GM18873 (cell line): ENCODE results near the gene PPCDC.
"Not testable (repeated sequence)": the region's sequence is repeated elsewhere in the genome, so short reads cannot be mapped to it uniquely, and the experiment has no call there.

ENCODE experiments used
- ATAC-seq: cut with Tn5 transposase; IDR thresholded peaks from one replicate; pipeline ENCODE4 v1.9.1; 2021; ENCODE audit warnings: mild to moderate bottlenecking, moderate library complexity, moderate number of reproducible peaks; ENCODE audit not compliant: unreplicated experiment, low FRiP score

PPCDC gene

DNA sequence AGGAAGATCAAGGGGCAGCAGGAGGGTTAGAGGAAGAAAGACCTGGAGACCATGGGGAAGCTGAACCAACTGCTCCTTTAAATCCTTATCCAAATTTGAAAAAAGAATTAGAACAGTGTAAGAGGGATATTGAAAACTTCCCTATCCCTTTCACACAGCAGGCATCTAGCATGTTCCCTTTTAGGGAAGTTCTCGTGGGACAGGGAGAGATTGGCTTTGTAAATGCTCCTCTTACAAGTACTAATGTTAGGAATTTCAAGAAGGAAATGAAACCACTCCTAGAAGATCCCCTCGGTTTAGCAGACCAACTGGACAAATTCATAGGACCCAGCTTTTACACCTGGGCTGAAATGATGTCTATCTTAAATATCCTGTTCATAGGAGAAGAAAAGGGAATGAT lies 41.5 kb downstream of the PPCDC start:
- no peak for ATAC-seq

DNA sequence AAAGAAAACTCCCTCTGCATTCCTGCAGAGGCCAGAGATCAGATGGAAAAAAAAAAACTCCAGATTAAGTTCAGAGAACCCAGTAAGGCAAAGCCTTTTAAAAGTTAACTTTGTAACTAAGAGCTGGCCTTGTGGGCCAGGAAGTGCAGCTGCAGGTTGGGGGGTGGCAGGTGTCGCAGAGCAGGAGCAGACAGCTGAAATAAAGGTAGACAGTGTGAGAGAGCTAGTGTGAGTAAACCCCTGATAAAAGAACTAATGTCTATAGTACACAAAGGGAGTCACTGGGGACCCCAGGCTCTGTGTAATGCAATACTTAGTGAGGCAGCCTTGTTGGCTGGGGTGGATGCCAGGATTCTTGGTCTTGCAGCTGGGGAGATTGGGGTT lies 42.1 kb downstream of the PPCDC start:
- no peak for ATAC-seq

GRCh38 chr15:75065851-75066509 lies 42.6 kb downstream of the PPCDC start:
- ATAC-seq = no peak

- no peak for ATAC-seq
These were observed 43.9 kb downstream of the PPCDC start for GRCh38 chr15:75067123-75067830.

- no peak for ATAC-seq
These were observed 45.4 kb downstream of the PPCDC start for GRCh38 chr15:75068748-75069147.

- peak; percentile 58 for ATAC-seq
These were observed 46.0 kb downstream of the PPCDC start for GRCh38 chr15:75069301-75069925.

GRCh38 chr15:75070674-75071073 lies 47.3 kb downstream of the PPCDC start:
- ATAC-seq = no peak

- ATAC-seq = no peak
These were observed 49.8 kb downstream of the PPCDC start for GRCh38 chr15:75073197-75073596.

DNA sequence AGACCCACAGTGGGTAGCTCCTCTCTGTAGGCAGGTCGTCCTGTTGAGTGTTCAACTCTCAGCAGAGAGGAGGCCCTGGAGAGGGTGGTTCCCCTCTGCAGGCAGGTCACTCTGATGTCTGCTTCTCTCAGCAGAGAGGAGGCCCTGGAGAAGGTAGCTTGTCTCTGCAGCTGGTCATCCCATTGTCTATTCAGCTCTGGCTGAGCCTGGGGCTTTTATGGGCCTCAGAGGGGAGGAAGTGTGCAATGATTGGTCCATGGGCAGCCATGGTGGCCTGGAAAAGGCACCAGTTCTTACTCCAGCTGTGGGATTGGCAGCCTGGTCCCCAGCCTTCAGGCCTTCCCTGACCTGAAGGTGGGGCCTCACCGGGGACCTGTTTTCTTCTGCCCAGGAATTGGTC lies 52.9 kb downstream of the PPCDC start:
- no peak for ATAC-seq

DNA sequence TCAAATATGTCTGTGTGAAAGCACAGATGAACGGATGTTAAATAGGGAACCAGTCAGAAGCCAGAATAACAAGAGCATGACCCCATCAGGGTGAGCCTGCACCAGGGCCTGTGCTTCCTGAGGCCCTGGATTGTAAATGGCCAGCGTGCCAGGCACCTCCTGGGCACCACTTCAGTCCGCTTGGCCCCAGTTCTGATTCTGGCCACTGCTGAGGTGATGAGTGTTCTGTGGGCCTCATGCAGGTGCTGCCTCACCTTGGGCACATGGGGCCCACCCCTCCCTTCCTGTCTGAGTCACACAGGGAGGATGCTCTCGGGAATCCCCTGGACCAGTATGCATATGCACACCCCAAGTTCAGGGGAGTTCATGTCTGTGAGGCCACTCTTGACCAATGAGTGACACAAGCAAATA lies 54.2 kb downstream of the PPCDC start:
- not testable (repeated sequence) for ATAC-seq

- ATAC-seq = no peak
These were observed 57.8 kb downstream of the PPCDC start for GRCh38 chr15:75081150-75081549.

DNA sequence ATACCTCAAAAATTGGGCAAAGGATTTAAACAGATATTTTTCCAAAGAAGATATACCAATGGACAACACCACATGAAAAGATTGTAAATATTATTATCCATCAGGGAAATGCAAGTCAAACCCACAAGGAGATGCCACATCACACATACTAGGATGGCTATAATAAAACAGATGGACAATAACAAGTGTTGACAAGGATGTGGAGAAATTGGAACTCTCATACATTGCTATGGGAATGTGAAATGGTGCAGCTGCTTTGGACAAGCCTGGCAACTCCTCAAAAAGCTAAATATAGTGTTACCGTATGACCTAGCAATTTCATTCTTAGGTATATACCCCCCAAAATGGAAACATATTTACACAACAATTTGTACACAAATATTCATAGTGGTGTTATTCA lies 59.3 kb downstream of the PPCDC start:
- no peak for ATAC-seq

GRCh38 chr15:75085708-75086107 lies 62.3 kb downstream of the PPCDC start:
- ATAC-seq = not testable (repeated sequence)

GRCh38 chr15:75089456-75090387 lies 66.3 kb downstream of the PPCDC start:
- ATAC-seq = no peak

DNA sequence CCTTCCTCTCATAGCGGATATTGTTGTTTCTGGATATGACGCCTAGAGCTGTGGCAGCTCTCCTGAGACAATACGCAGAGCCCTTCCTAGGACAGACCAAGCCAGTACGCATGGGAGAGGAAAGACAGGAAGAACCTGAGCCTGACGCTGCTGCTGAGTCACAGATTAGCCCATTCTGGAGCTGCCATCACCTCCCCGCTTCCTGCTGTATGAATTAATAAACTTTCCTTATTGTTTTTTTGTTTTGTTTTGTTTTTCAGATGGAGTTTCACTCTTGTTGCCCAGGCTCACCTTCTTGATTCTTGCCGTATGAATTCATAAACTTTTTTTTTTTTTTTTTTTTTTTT lies 67.0 kb downstream of the PPCDC start:
- ATAC-seq = no peak

DNA sequence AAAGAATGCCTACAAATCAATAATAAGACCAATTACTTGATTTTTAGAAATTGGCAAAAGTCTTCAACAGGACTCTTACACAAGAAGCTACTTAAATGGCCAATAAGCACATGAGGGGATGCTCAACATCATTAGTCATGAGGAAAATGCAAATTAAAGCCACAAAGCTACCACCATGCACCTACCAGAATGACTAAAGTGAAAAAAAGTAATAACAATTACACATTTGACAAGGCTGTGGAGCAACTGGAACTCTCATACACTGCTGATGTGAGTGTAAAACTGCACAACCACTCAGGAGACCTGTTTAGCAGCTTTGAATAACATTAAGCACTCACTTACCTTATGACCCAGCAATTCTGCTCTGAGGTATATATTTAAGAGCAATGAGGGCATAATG lies 68.4 kb downstream of the PPCDC start:
- no peak for ATAC-seq

- not testable (repeated sequence) for ATAC-seq
These were observed 71.6 kb downstream of the PPCDC start for GRCh38 chr15:75094961-75095478.

DNA sequence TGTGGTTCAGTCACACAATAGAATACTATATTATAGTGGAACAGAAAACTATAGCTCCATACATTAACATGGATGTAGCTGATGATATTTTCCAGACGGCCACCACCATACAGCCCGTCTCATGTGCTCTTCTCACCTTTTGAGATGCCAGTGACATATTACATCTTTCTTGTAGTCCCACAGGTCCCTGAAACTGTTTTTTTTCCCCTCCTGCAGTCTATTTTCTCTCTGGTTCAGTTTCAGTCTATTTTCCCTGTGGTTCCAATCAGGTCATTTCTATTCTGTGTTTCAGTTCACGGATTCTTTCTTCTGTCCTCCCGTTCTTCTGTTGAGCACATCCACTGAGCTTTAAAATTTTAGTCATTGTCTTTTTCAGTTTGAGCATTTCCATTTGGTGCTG lies 72.2 kb downstream of the PPCDC start:
- no peak for ATAC-seq

GRCh38 chr15:75097939-75098338 lies 74.5 kb downstream of the PPCDC start:
- ATAC-seq = no peak

DNA sequence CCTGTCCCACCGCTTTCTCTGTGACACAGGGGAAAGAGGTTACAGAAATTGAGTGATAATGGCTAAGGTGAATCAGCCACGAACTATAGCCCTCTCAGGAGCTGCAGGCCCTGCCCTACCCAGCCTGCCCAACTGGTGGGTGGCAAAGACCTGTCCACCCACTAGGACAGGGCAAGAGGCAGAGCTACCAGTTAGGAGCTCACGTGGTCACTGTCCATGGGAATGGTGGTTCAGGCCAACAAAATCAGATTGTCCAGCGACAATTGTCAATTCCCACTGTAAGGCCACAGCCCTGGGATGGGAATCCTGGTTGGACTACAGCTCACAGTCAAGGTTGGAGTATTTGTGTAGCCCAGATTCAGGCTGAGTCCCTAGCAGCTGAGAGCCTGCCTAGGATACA lies 75.0 kb downstream of the PPCDC start:
- no peak for ATAC-seq
